HepG2 (cell line): ENCODE data around the gene HDGF. TPM values are rescaled to one million over a fixed set of nuclear protein-coding genes. Genes with fewer than 3 reads are reported as not detected.

Experiments
- CHCHD3 ChIP-seq: sonication (generic); formaldehyde crosslinking; IDR thresholded peaks from 2 replicates; pipeline ENCODE4 v1.8.0; 2022; ENCODE audit warnings: mild to moderate bottlenecking, missing genetic modification reagents, moderate library complexity
- EZH2 ChIP-seq: conservative IDR thresholded peaks from 2 replicates; pipeline ENCODE4 v1.6.1; 2012; ENCODE audit warnings: mild to moderate bottlenecking, low read depth, low read length, moderate library complexity
- FOXJ3 ChIP-seq: sonication (generic); formaldehyde crosslinking; IDR thresholded peaks from 2 replicates; pipeline ENCODE4 v1.4.0; 2020; ENCODE audit warnings: missing genetic modification reagents, mild to moderate bottlenecking, borderline replicate concordance
- MAZ ChIP-seq, 2 experiments: sonication (generic) in 1 of 2; formaldehyde crosslinking in 1 of 2; IDR thresholded peaks; 2 replicates each; pipeline versions ENCODE4 v1.5.0 to v1.6.1; 2012 to 2020; ENCODE audit warnings: low read depth in 2 of 2, mild to moderate bottlenecking in 2 of 2, borderline replicate concordance in 1 of 2, improper control_type of control experiment in 1 of 2, low read length in 1 of 2, missing genetic modification reagents in 1 of 2, moderate library complexity in 1 of 2
- MEIS2 ChIP-seq: sonication (generic); formaldehyde crosslinking; IDR thresholded peaks from 2 replicates; pipeline ENCODE4 v1.9.0; 2021; ENCODE audit warnings: mild to moderate bottlenecking, missing genetic modification reagents
- MIER3 ChIP-seq: IDR thresholded peaks from 2 replicates; pipeline ENCODE4 v1.6.1; 2016; ENCODE audit warnings: missing compliant biosample characterization, borderline replicate concordance
- NR2F2 ChIP-seq: IDR thresholded peaks from 2 replicates; pipeline ENCODE4 v1.6.1; 2012; ENCODE audit warnings: low read depth, inconsistent platforms, borderline replicate concordance
- PAXIP1 ChIP-seq: sonication (generic); formaldehyde crosslinking; conservative IDR thresholded peaks from 2 replicates; pipeline ENCODE4 v1.4.0; 2020; ENCODE audit warnings: mild to moderate bottlenecking, missing genetic modification reagents, moderate library complexity
- PLSCR1 ChIP-seq: sonication (generic); formaldehyde crosslinking; IDR thresholded peaks from 2 replicates; pipeline ENCODE4 v1.5.0; 2020; ENCODE audit warnings: missing genetic modification reagents, mild to moderate bottlenecking, borderline replicate concordance
- TAF1 ChIP-seq: sonication (generic); formaldehyde crosslinking; IDR thresholded peaks from 2 replicates; pipeline ENCODE4 v1.4.0; 2020; ENCODE audit warnings: missing genetic modification reagents
- TBP ChIP-seq: sonication (generic); formaldehyde crosslinking; IDR thresholded peaks from 2 replicates; pipeline ENCODE4 v1.5.0; 2020; ENCODE audit warnings: missing genetic modification reagents
- YEATS4 ChIP-seq: sonication (generic); formaldehyde crosslinking; IDR thresholded peaks from 2 replicates; pipeline ENCODE4 v1.4.0; 2020; ENCODE audit warnings: missing genetic modification reagents, borderline replicate concordance
- ZBTB39 ChIP-seq: sonication (generic); formaldehyde crosslinking; IDR thresholded peaks from 2 replicates; pipeline ENCODE4 v1.5.0; 2020; ENCODE audit warnings: missing genetic modification reagents
- ZNF207 ChIP-seq: fragments of 450-650 bp; IDR thresholded peaks from 2 replicates; pipeline ENCODE4 v1.6.1; 2016; ENCODE audit warnings: antibody characterized with exemption, borderline replicate concordance
- ZNF343 ChIP-seq: sonication (generic); formaldehyde crosslinking; IDR thresholded peaks from 2 replicates; pipeline ENCODE4 v1.4.0; 2020; ENCODE audit warnings: mild to moderate bottlenecking, missing genetic modification reagents
- ZNF501 ChIP-seq: sonication (generic); formaldehyde crosslinking; IDR thresholded peaks from 2 replicates; pipeline ENCODE4 v1.5.1; 2020; ENCODE audit warnings: mild to moderate bottlenecking, moderate library complexity, missing genetic modification reagents
- ZNF547 ChIP-seq: sonication (generic); formaldehyde crosslinking; IDR thresholded peaks from 2 replicates; pipeline ENCODE4 v1.5.1; 2020; ENCODE audit warnings: mild to moderate bottlenecking, missing genetic modification reagents
- ZNF619 ChIP-seq: sonication (generic); formaldehyde crosslinking; IDR thresholded peaks from 2 replicates; pipeline ENCODE4 v1.4.0; 2020; ENCODE audit warnings: mild to moderate bottlenecking, missing genetic modification reagents
- ZNF777 ChIP-seq: sonication (generic); formaldehyde crosslinking; IDR thresholded peaks from 2 replicates; pipeline ENCODE4 v1.4.0; 2020; ENCODE audit warnings: missing genetic modification reagents
- ZSCAN29 ChIP-seq: sonication (generic); formaldehyde crosslinking; conservative IDR thresholded peaks from 2 replicates; pipeline ENCODE4 v1.4.0; 2020; ENCODE audit warnings: mild to moderate bottlenecking, missing genetic modification reagents
- ZSCAN9 ChIP-seq: IDR thresholded peaks from 2 replicates; pipeline ENCODE4 v1.6.1; 2016; ENCODE audit warnings: borderline replicate concordance
- polyA plus RNA-seq, 8 experiments: library from polyadenylated mRNA; depleted of rRNA in 3 of 8; stranded (reverse) in 7 of 8; unstranded in 1 of 8; fragments of >200 nt; fragmentation: Illumina TruSeq in 4 of 8; extraction: Trizol in 4 of 8; gene quantifications; 2 replicates each; pipeline versions ENCODE4 v1.2.1 to v1.2.3, GENCODE V29; 2011 to 2016; ENCODE audit warnings: low read depth in 4 of 8, missing spikeins in 1 of 8, mixed read lengths in 1 of 8; ENCODE audit not compliant: insufficient read depth in 1 of 8
- total RNA-seq, 5 experiments: library from RNA; depleted of rRNA; stranded (reverse); fragments of >200 nt; fragmentation: Illumina TruSeq; extraction: Trizol; gene quantifications; 2 replicates each; pipeline ENCODE4 v1.2.3, GENCODE V29; 2016; ENCODE audit warnings: low read depth in 1 of 5
- TF ChIP-seq, protein P1 (sequence below): IDR thresholded peaks from 2 replicates; pipeline ENCODE4 v1.6.1; 2018; ENCODE audit warnings: missing genetic modification reagents

Gene HDGF
- total and polyA plus RNA-seq, 2 of the 13 experiments (the other 11 are each of a cell fraction or from before 2014, with no cell fraction given), result 156 to 196 TPM

DNA sequence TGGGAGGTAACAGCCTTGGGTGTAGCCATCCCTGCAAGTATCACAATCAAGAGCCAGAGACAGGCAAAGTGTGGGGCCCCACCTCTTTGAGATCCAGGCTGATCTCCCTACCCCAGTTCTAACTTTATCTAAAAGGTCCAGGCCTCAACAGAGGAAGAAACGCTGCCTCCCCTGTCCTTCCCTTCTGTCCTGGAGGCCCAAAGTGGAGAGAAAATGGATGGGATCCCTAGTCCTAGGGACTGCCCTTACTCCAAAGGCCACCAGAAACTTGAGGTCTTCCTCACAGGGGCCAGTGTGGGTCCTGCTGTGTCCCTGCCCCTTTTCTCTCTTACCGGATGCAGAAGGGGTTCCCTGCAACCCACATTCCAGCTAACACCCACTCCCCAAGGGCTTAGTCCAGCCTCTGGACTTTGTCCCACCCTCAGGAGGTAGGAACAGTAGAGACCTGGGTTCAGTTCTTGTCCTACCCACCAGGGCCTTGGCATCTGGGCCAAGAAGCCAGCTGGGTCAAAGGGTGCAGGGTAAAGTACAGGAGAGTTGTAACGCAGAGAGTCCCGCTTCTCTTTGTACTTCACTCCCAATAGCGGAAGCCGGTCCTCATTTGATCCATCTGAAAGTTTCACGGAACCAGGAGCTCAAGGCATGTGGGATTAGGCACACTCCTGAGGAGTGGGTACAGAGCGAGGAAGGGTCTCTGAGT, 1.9 kb downstream of the HDGF start (continued):
- no peak for TF ChIP-seq PLSCR1
- TF ChIP-seq ZNF547 (CRISPR knock-in tag), result no peak
- peak; percentile 65 for TF ChIP-seq PAXIP1
- TF ChIP-seq MEIS2 (CRISPR knock-in tag), result 0 out of 2 replicates have a peak, but pooled peaks have one; percentile 21
- TF ChIP-seq ZNF777, result 0 out of 2 replicates have a peak, but pooled peaks have one; percentile 25
- TF ChIP-seq ZNF343 (CRISPR knock-in tag), result no peak
- no peak for TF ChIP-seq ZSCAN9 (CRISPR knock-in tag)
- TF ChIP-seq TAF1 (CRISPR knock-in tag), result peak; percentile 55; the same call in 1 of the 2 replicates
- no peak for TF ChIP-seq CHCHD3 (CRISPR knock-in tag)
- no peak for TF ChIP-seq TBP
- TF ChIP-seq, protein P1, sequence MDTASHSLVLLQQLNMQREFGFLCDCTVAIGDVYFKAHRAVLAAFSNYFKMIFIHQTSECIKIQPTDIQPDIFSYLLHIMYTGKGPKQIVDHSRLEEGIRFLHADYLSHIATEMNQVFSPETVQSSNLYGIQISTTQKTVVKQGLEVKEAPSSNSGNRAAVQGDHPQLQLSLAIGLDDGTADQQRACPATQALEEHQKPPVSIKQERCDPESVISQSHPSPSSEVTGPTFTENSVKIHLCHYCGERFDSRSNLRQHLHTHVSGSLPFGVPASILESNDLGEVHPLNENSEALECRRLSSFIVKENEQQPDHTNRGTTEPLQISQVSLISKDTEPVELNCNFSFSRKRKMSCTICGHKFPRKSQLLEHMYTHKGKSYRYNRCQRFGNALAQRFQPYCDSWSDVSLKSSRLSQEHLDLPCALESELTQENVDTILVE (CRISPR knock-in tag), result no peak
- TF ChIP-seq EZH2, result no peak
- no peak for TF ChIP-seq MIER3 (CRISPR knock-in tag)
- no peak for TF ChIP-seq FOXJ3 (CRISPR knock-in tag)
- peak; percentile 36; the same call in 1 of the 2 replicates for TF ChIP-seq ZNF501 (CRISPR knock-in tag)
- 0 out of 2 replicates have a peak, but pooled peaks have one; percentile 9 for TF ChIP-seq MAZ (IDR thresholded peaks at IDR 0.05; ENCODE audit: borderline replicate concordance, low read depth, low read length)
- TF ChIP-seq MAZ (CRISPR knock-in tag; IDR thresholded peaks at IDR 0.05; ENCODE audit: low read depth), result no peak
- TF ChIP-seq ZNF619 (CRISPR knock-in tag), result 0 out of 2 replicates have a peak, but pooled peaks have one; percentile 25
- TF ChIP-seq NR2F2, result 0 out of 2 replicates have a peak, but pooled peaks have one; percentile 27
- no peak for TF ChIP-seq ZNF207
- TF ChIP-seq YEATS4, result peak; percentile 70; the same call in 1 of the 2 replicates
- TF ChIP-seq ZSCAN29, result no peak
- TF ChIP-seq ZBTB39 (CRISPR knock-in tag), result no peak
